ENCODE data around the gene LAMA4.

The LAMA4 gene

DNA sequence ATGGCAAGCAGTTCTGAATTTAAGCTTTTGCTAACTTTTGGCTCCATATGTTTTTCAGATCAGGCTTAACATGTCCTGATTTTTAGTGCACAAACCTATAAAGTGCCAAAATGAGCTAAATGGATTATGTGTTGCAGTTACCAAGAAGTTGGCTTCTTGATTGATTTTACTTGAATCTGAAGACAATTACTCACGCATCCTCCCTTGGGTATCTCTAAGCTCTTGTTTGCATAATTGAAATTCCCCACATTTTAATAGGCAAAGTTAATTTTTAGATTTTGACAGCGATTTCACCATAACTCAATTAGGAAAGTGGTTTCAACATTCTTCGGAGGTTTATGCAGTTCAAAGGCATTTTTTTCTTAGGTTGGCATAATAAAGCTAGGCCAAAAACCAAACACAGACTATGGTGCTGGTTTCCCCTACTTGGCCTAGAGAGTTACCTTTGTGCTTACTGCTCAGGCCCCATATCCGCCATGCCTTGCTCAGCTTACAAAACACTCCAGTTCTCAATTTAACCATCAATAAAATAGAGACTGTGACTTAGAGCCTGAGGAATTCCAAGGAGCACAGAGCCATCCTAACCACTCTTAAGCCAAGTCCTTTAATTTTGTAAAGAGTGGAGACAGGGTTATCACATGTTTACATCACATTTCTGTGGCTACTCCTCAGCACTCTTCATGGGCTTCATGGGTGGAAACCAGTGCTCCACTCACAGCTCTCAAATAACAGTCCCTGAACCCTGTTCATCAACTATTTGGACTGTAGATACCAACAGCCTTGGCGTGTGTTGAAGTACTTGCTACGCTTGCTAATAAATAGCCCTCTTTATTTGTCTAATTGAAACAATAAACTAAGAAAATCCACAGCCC, 32.1 kb downstream of the LAMA4 start:
- no peak for TF ChIP-seq L3MBTL2 (conservative IDR thresholded peaks at IDR 0.05)
- no peak for TF ChIP-seq BHLHE40 (IDR thresholded peaks at IDR 0.05; ENCODE audit: borderline replicate concordance)
- TF ChIP-seq FOXM1 (IDR thresholded peaks at IDR 0.05; ENCODE audit: borderline replicate concordance): no peak
- ChIA-PET POLR2A (interaction anchor here (1.0 to 1.4 kb wide), 3 partner anchors 9 to 31 kb away, joined by 3 to 6 read pairs (median 3); no protein-coding TSS in a partner anchor), CTCF (interaction anchor here (0.9 kb wide), 1 partner anchor 10 kb away, joined by 3 read pairs; no protein-coding TSS in a partner anchor)
- DNase-seq (ENCODE audit: extremely low spot score): no peak

- ChIA-PET POLR2A (interaction anchor here (1.3 to 1.4 kb wide), 2 partner anchors 11 to 32 kb away, joined by 3 to 6 read pairs; no protein-coding TSS in a partner anchor), CTCF (no interaction called here)
- DNase-seq (ENCODE audit: extremely low spot score): no peak
- TF ChIP-seq PKNOX1 (IDR thresholded peaks at IDR 0.05) (no peak), LEF1 (IDR thresholded peaks at IDR 0.05; ENCODE audit: borderline replicate concordance) (no peak), BHLHE40 (IDR thresholded peaks at IDR 0.05; ENCODE audit: borderline replicate concordance) (no peak), ARNT (IDR thresholded peaks at IDR 0.05) (no peak), L3MBTL2 (conservative IDR thresholded peaks at IDR 0.05) (no peak), SP1 (IDR thresholded peaks at IDR 0.05) (no peak), FOXA1 (IDR thresholded peaks at IDR 0.05) (no peak), FOXM1 (IDR thresholded peaks at IDR 0.05; ENCODE audit: borderline replicate concordance) (no peak), HDGF (IDR thresholded peaks at IDR 0.05; ENCODE audit: borderline replicate concordance) (no peak), NFRKB (IDR thresholded peaks at IDR 0.05) (no peak), FOXK2 (IDR thresholded peaks at IDR 0.05) (no peak), ZNF384 (IDR thresholded peaks at IDR 0.05) (no peak), SUZ12 (IDR thresholded peaks at IDR 0.05) (no peak), TARDBP (IDR thresholded peaks at IDR 0.05) (no peak), ELF4 (IDR thresholded peaks at IDR 0.05) (no peak)
These were observed 32.8 kb downstream of the LAMA4 start for GRCh38 chr6:112221561-112221960.

GRCh38 chr6:112218563-112218962, 35.8 kb downstream of the LAMA4 start:
- POLR2A ChIA-PET: no interaction called here
- CTCF ChIA-PET: no interaction called here
- DNase-seq (ENCODE audit: extremely low spot score): no peak

DNA sequence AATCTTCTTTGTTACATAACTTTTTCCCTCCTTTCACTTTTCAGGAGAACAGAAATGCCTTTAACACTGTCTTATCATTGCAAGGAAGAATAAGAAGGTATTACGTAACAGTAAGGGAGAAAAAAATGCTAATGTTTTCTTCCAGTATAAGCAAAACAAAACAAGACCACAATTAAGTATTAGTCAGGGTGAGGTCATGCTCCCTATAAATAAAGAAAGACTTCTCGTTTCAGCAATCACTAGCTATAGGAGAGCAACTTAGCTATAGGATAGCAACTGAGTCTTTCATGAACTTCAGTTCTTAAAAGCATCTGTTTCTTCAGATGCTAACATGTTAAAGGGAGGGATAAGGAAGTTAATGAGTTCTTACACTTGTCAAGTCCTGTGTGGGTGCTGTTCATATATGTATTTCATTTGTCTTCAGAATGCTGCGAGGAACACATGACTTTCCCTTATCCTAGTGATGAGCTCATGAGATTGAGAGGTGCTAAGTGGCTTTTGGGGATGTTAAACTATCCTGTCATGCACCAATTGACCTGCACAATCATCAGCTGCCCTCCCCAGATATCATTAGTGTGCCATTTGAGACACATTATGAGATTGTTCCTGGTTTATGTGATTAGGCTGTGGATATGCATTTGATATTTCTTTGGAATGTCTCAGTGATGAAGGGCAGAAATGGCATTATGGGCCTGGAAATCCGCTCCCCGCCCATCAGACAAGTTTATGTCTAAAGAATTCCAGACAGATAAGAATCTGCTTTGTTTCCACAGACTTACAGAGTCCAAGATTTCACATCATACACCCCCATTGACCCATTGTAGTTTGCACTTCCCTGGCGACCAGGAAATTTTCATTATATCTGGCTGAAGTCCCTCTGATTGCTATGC, 37.5 kb downstream of the LAMA4 start:
- ChIA-PET POLR2A (interaction anchor here (0.7 to 2.5 kb wide), 4 partner anchors 9 to 37 kb away, joined by 3 to 9 read pairs (median 5); partner anchors contain the start of gene LAMA4), CTCF (interaction anchor here (0.7 to 0.8 kb wide), 2 partner anchors 22 to 114 kb away, joined by 3 to 6 read pairs; no protein-coding TSS in a partner anchor)
- TF ChIP-seq ZNF384 (IDR thresholded peaks at IDR 0.05) (peak; percentile 90), FOXK2 (IDR thresholded peaks at IDR 0.05) (no peak), TARDBP (IDR thresholded peaks at IDR 0.05) (no peak), FOXA1 (IDR thresholded peaks at IDR 0.05) (no peak), HDGF (IDR thresholded peaks at IDR 0.05; ENCODE audit: borderline replicate concordance) (no peak), NFRKB (IDR thresholded peaks at IDR 0.05) (no peak), SUZ12 (IDR thresholded peaks at IDR 0.05) (no peak), ELF4 (IDR thresholded peaks at IDR 0.05) (no peak), PKNOX1 (IDR thresholded peaks at IDR 0.05) (peak; percentile 47; the same call in 1 of the 2 replicates), ARNT (IDR thresholded peaks at IDR 0.05) (no peak), SP1 (IDR thresholded peaks at IDR 0.05) (no peak), FOXM1 (IDR thresholded peaks at IDR 0.05; ENCODE audit: borderline replicate concordance) (no peak), LEF1 (IDR thresholded peaks at IDR 0.05; ENCODE audit: borderline replicate concordance) (no peak), CTBP1 (IDR thresholded peaks at IDR 0.05; ENCODE audit: borderline replicate concordance) (no peak), BHLHE40 (IDR thresholded peaks at IDR 0.05; ENCODE audit: borderline replicate concordance) (no peak), L3MBTL2 (conservative IDR thresholded peaks at IDR 0.05) (no peak)
- DNase-seq (ENCODE audit: extremely low spot score): no peak

More at GRCh38 chr6:112218563-112218962, 35.8 kb downstream of the LAMA4 start:
- no peak for TF ChIP-seq PKNOX1 (IDR thresholded peaks at IDR 0.05)
- no peak for TF ChIP-seq CTBP1 (IDR thresholded peaks at IDR 0.05; ENCODE audit: borderline replicate concordance)
- no peak for TF ChIP-seq FOXK2 (IDR thresholded peaks at IDR 0.05)
- no peak for TF ChIP-seq L3MBTL2 (conservative IDR thresholded peaks at IDR 0.05)
- TF ChIP-seq ZNF384 (IDR thresholded peaks at IDR 0.05): no peak
- TF ChIP-seq ELF4 (IDR thresholded peaks at IDR 0.05): no peak
- TF ChIP-seq TARDBP (IDR thresholded peaks at IDR 0.05): no peak
- no peak for TF ChIP-seq HDGF (IDR thresholded peaks at IDR 0.05; ENCODE audit: borderline replicate concordance)
- TF ChIP-seq LEF1 (IDR thresholded peaks at IDR 0.05; ENCODE audit: borderline replicate concordance): no peak
- no peak for TF ChIP-seq SP1 (IDR thresholded peaks at IDR 0.05)
- no peak for TF ChIP-seq NFRKB (IDR thresholded peaks at IDR 0.05)
- no peak for TF ChIP-seq FOXA1 (IDR thresholded peaks at IDR 0.05)
- TF ChIP-seq BHLHE40 (IDR thresholded peaks at IDR 0.05; ENCODE audit: borderline replicate concordance): no peak
- no peak for TF ChIP-seq SUZ12 (IDR thresholded peaks at IDR 0.05)
- TF ChIP-seq ARNT (IDR thresholded peaks at IDR 0.05): no peak
- TF ChIP-seq FOXM1 (IDR thresholded peaks at IDR 0.05; ENCODE audit: borderline replicate concordance): no peak

All from HEK293T (cell line).